22Rv1 (cell line): ENCODE measurements around the gene ST3GAL6.

Source experiments
- CTCF ChIP-seq: fragments of 450-650 bp; IDR thresholded peaks from 2 replicates; pipeline ENCODE4 v1.5.1; 2017; ENCODE audit warnings: mild to moderate bottlenecking
- ZFX ChIP-seq: fragments of 450-650 bp; IDR thresholded peaks from 2 replicates; pipeline ENCODE4 v1.6.1; 2017; ENCODE audit warnings: antibody characterized with exemption, borderline replicate concordance

GRCh38 chr3:98734306-98734705 lies 28.8 kb upstream of the ST3GAL6 start:
- TF ChIP-seq CTCF: no peak
- no peak for TF ChIP-seq ZFX
